Neuron (in vitro differentiated cells): ENCODE measurements around the gene ZBTB8A.
A peak's percentile ranks its signal among the peaks of the same experiment; 100 is the strongest.
"Not testable (repeated sequence)": the region's sequence is repeated elsewhere in the genome, so short reads cannot be mapped to it uniquely, and the experiment has no call there.

Experiments
- H2AFZ ChIP-seq: one replicate; pipeline ENCODE4 v1.6.1; 2013; ENCODE audit warnings: low read depth, mild to moderate bottlenecking, inconsistent platforms, low read length, moderate library complexity
- H3K27me3 ChIP-seq: one replicate; pipeline ENCODE4 v1.6.1; 2013; ENCODE audit warnings: low read length; ENCODE audit not compliant: insufficient read depth
- H3K36me3 ChIP-seq: one replicate; pipeline ENCODE4 v1.6.1; 2013; ENCODE audit warnings: low read length; ENCODE audit not compliant: insufficient read depth
- H3K4me1 ChIP-seq: one replicate; pipeline ENCODE4 v1.6.1; 2013; ENCODE audit warnings: low read length; ENCODE audit not compliant: insufficient read depth
- H3K4me3 ChIP-seq: 2 replicates; pipeline ENCODE4 v1.5.1; 2013; ENCODE audit warnings: mild to moderate bottlenecking, low read length, moderate library complexity
- H3K9me3 ChIP-seq: one replicate; pipeline ENCODE4 v1.6.1; 2013; ENCODE audit warnings: low read length

Gene ZBTB8A

GRCh38 chr1:32516402-32516801 is 22.8 kb upstream of the ZBTB8A start:
- no peaks in the 10 kb centered on the region for H3K36me3 ChIP-seq
- H3K27me3 ChIP-seq: no peaks in the 10 kb centered on the region
- no peak overlapping the region for H2AFZ ChIP-seq
- no peak overlapping the region for H3K4me3 ChIP-seq
- H3K4me1 ChIP-seq: no peaks in the 10 kb centered on the region
- no peaks in the 10 kb centered on the region for H3K9me3 ChIP-seq

DNA sequence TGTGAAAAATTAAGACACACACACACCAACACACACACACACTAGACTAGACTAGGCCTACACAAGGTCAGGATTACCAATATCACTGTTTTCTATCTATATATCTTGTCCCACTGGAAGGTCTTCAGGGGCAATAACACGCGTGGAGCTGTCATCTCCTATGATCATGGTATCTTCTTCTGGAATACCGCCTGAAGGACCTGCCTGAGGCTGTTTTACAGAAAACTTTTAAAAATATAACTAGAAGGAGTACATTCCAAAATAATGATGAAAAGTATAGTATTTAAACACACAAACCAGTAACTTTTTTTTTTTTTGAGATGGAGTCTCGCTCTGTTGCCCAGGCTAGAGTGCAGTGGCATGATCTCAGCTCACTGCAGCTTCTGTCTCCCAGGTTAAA is 20.3 kb upstream of the ZBTB8A start:
- Histone ChIP-seq H3K36me3 (no peaks in the 10 kb centered on the region), H2AFZ (no peak overlapping the region), H3K27me3 (no peaks in the 10 kb centered on the region), H3K4me3 (no peak overlapping the region), H3K9me3 (no peaks in the 10 kb centered on the region), H3K4me1 (no peaks in the 10 kb centered on the region)

DNA sequence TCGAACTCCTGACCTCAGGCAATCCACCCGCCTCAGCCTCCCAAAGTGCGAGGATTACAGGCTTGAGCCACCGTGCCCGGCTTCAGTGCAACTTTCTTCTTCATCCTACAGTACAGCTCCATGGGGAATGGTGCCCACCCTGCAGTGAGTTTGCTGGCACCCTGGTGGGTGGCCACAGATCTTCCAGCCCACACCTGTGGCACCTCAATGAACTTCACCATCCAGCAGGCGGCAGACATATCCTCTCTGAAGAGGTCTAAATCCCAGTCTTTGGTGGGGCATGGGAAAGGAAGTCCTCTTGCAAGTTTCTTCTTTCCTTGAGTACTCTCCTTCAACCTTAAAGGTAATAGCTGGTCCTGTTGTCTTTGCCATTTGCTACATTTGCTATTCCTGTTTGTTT is 18.1 kb upstream of the ZBTB8A start:
- Histone ChIP-seq H2AFZ (no peak overlapping the region), H3K4me1 (no peaks in the 10 kb centered on the region), H3K9me3 (no peaks in the 10 kb centered on the region), H3K36me3 (no peaks in the 10 kb centered on the region), H3K4me3 (no peak overlapping the region), H3K27me3 (no peaks in the 10 kb centered on the region)

DNA sequence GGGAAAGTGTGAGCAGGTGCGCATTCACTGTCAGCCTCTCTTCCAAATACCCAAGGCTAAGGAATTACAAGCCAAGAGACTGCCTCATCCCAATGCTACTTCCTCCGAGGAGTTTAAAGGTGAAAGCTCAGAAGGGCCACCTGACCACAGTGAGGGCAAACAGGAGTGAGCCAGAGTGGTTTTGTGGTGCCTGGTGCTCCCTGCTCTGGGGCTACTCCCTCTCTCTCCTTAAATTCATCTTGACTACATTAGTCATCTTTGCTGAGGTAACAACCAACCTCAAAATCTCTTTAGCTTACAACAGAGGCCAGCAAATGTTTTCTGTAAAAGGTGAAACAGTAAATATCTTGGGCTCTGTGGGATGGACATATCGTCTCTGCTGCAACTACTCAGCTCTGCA is 14.2 kb upstream of the ZBTB8A start:
- Histone ChIP-seq H2AFZ (no peak overlapping the region), H3K36me3 (no peaks in the 10 kb centered on the region)

DNA sequence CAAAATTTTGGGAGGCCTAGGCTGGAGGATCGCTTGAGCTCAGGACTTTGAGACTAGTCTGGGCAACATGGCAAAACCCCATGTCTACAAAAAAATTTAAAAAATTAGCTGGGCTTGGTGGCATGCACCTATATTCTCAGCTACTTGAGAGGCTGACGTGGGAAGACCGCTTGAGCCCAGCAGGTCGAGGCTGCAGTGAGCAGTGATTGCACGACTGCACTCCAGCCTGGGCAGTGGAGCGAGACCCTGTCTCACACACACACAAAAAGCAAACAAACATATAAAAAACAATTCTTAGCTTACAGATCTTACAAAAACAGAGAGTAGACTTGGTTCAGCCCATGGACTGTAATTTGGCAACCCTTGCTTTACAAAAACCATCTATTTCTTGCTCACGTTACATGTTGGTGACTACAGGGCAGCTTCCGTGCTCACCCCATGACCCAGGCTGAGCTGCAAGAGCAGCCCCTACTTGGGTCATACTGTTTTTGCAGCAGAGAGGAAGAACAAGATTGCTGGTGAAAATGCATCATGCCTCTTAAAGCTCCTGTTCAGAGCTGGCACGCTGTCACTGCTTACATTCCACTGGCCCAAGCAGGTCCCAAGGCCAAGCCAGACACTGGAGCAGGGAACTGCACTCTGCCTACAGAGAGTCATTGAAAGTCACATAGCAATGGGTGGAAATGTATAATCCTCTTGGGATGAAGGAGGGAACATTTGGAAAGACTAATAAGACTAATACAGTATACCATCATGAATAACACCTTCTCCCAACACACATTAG is 13.4 kb upstream of the ZBTB8A start:
- Histone ChIP-seq H2AFZ (no peak overlapping the region), H3K27me3 (no peaks in the 10 kb centered on the region), H3K36me3 (no peaks in the 10 kb centered on the region), H3K9me3 (no peaks in the 10 kb centered on the region), H3K4me1 (no peaks in the 10 kb centered on the region), H3K4me3 (no peak overlapping the region)

More for the DNA sequence above, 14.2 kb upstream of the ZBTB8A start:
- no peaks in the 10 kb centered on the region for H3K4me1 ChIP-seq
- H3K27me3 ChIP-seq: no peaks in the 10 kb centered on the region
- no peaks in the 10 kb centered on the region for H3K9me3 ChIP-seq
- H3K4me3 ChIP-seq: no peak overlapping the region

- H3K4me3 ChIP-seq, H3K27me3 ChIP-seq, H3K9me3 ChIP-seq, H3K36me3 ChIP-seq, H3K4me1 ChIP-seq, H2AFZ ChIP-seq: not testable (repeated sequence)
These were observed 10.7 kb upstream of the ZBTB8A start for GRCh38 chr1:32528550-32528949.

GRCh38 chr1:32533792-32534327 is 5.4 kb upstream of the ZBTB8A start:
- Histone ChIP-seq H3K4me1 (no peaks in the 10 kb centered on the region), H3K9me3 (peaks cover 2% of the 10 kb centered on the region)

DNA sequence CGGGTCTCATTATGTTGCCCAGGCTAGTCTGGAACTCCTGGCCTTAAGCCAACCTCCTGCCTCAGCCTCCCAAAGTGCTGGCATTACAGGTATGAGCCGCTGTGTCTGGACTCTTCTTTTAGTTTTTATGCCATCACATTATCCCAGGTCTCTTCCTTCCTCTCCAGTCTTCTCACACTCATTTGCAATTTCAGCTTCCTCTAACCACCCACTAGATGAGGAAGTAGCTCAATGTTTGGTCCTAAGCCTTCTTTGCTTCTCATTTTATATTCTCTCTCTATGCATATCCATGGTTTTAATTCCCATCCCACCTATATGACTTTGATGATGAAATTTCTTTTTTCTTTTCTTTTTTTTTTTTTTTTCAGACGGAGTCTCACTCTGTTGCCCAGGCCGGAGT is 3.1 kb upstream of the ZBTB8A start:
- no peak overlapping the region for H2AFZ ChIP-seq
- H3K36me3 ChIP-seq: no peaks in the 10 kb centered on the region

More at GRCh38 chr1:32533792-32534327, 5.4 kb upstream of the ZBTB8A start:
- no peaks in the 10 kb centered on the region for H3K36me3 ChIP-seq
- no peaks in the 10 kb centered on the region for H3K27me3 ChIP-seq
- H3K4me3 ChIP-seq: no peak overlapping the region
- no peak overlapping the region for H2AFZ ChIP-seq

GRCh38 chr1:32536764-32537163 is 2.5 kb upstream of the ZBTB8A start:
- peaks cover 8% of the 10 kb centered on the region for H3K4me1 ChIP-seq
- no peak overlapping the region for H3K4me3 ChIP-seq
- no peak overlapping the region for H2AFZ ChIP-seq
- H3K36me3 ChIP-seq: no peaks in the 10 kb centered on the region
- no peaks in the 10 kb centered on the region for H3K27me3 ChIP-seq
- H3K9me3 ChIP-seq: peaks cover 3% of the 10 kb centered on the region

More for the DNA sequence above, 3.1 kb upstream of the ZBTB8A start:
- H3K4me3 ChIP-seq: no peak overlapping the region
- H3K4me1 ChIP-seq: peaks cover 8% of the 10 kb centered on the region
- peaks cover 2% of the 10 kb centered on the region for H3K9me3 ChIP-seq
- H3K27me3 ChIP-seq: no peaks in the 10 kb centered on the region

- Histone ChIP-seq H2AFZ (peak overlapping the region; percentile 56), H3K9me3 (peaks cover 3% of the 10 kb centered on the region), H3K4me1 (peaks cover 8% of the 10 kb centered on the region), H3K27me3 (no peaks in the 10 kb centered on the region), H3K4me3 (peak overlapping the region; percentile 55), H3K36me3 (peaks cover 3% of the 10 kb centered on the region)
These were observed 651 bp downstream of the ZBTB8A start for GRCh38 chr1:32539584-32540571.

DNA sequence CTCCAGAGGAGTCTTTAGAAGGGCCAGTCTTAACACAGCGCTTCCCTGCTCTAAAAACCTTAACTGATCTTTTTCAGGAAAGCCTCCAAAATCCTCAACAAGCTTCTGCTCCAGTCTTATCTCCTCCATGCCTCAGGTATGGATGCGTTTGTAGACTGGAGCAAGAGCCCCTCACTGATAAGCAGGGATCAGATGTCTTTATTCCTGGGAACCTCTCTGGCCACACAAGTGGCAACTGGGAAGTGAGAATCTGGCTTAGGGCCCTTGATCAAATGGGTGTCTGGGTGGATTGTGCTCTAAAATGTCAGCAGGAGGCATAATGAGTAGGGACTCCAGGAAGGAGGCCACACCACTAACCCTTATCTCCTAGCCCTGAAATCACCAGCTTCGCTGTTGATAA is 1.4 kb downstream of the ZBTB8A start:
- peak overlapping the region; percentile 55 for H3K4me3 ChIP-seq
- H2AFZ ChIP-seq: no peak overlapping the region
- peaks cover 3% of the 10 kb centered on the region for H3K36me3 ChIP-seq
- peaks cover 8% of the 10 kb centered on the region for H3K4me1 ChIP-seq
- H3K9me3 ChIP-seq: peaks cover 3% of the 10 kb centered on the region
- no peaks in the 10 kb centered on the region for H3K27me3 ChIP-seq

- Histone ChIP-seq H3K4me3 (no peak overlapping the region), H3K27me3 (no peaks in the 10 kb centered on the region), H3K36me3 (peaks cover 3% of the 10 kb centered on the region), H2AFZ (no peak overlapping the region), H3K4me1 (peaks cover 8% of the 10 kb centered on the region), H3K9me3 (peaks cover 3% of the 10 kb centered on the region)
These were observed 1.9 kb downstream of the ZBTB8A start for GRCh38 chr1:32541064-32541566.

DNA sequence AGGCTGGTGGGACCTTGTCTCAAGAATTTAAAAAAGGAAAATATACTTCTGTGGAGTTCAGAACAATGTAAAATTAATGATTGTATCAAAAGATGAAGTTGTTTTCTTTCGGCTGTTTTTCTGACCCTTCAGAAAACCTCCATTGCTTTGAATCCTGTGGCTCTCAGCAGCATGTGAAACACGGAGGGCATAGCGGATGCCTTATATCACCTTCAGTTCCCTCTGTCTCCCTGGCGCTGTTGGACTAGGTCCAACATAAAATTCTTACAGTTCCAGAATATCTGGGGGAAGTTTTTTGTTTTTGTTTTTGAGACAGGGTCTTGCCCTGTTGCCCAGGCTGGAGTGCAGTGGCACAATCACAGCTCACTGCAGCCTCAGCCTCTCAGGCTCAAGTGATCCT is 7.4 kb downstream of the ZBTB8A start:
- Histone ChIP-seq H3K9me3 (peaks cover 2% of the 10 kb centered on the region), H3K36me3 (peaks cover 3% of the 10 kb centered on the region), H2AFZ (no peak overlapping the region), H3K4me1 (no peaks in the 10 kb centered on the region), H3K27me3 (no peaks in the 10 kb centered on the region), H3K4me3 (no peak overlapping the region)
